ENCODE data around the gene ABHD5. TPM values are rescaled to one million over a fixed set of nuclear protein-coding genes. Genes with fewer than 3 reads are reported as not detected.

The ABHD5 gene
- total and polyA plus RNA-seq, 8 donors, result 8.4 to 14.1 (median 11.3) TPM

GRCh38 chr3:43774799-43775198 lies 84.1 kb downstream of the ABHD5 start:
- FAIRE-seq (no peak), ATAC-seq (no peak), DNase-seq (no peak)
- Histone ChIP-seq H3K27ac (no peak overlapping the region), H3K4me3 (no peak overlapping the region), H3K36me3 (no peaks in the 10 kb centered on the region), H3K9me3 (no peaks in the 10 kb centered on the region), H3K4me1 (peaks cover 0 to 3% (median 0%) of the 10 kb centered on the region in 3 donors), H3K27me3 (no peaks in the 10 kb centered on the region)
- intact Hi-C loops (cut with DNase I), result no loop called here
- TF ChIP-seq CTCF (IDR thresholded peaks at IDR 0.05), result no peak
- WGBS, 2 donors, result 67 to 78% methylated on average over 4 of the region's 4 CpGs

GRCh38 chr3:43776101-43776500 lies 85.4 kb downstream of the ABHD5 start:
- TF ChIP-seq CTCF (IDR thresholded peaks at IDR 0.05), result no peak
- H3K27ac ChIP-seq, result no peak overlapping the region
- no peak overlapping the region for H3K4me3 ChIP-seq
- H3K4me1 ChIP-seq, result no peaks in the 10 kb centered on the region
- ATAC-seq (no peak), DNase-seq (no peak), FAIRE-seq (no peak)
- H3K36me3 ChIP-seq, result no peaks in the 10 kb centered on the region
- H3K9me3 ChIP-seq, result no peaks in the 10 kb centered on the region
- H3K27me3 ChIP-seq, result no peaks in the 10 kb centered on the region
- intact Hi-C loops (cut with DNase I), result no loop called here
- WGBS, 2 donors, result 79 to 85% methylated on average over 3 of the region's 3 CpGs

GRCh38 chr3:43779850-43780249 lies 89.1 kb downstream of the ABHD5 start:
- FAIRE-seq (no peak), ATAC-seq (no peak), DNase-seq (no peak)
- Histone ChIP-seq H3K27me3 (no peaks in the 10 kb centered on the region), H3K4me3 (no peak overlapping the region), H3K9me3 (no peaks in the 10 kb centered on the region), H3K36me3 (no peaks in the 10 kb centered on the region), H3K4me1 (no peaks in the 10 kb centered on the region), H3K27ac (no peak overlapping the region)
- no peak for TF ChIP-seq CTCF (IDR thresholded peaks at IDR 0.05)
- 61 to 71% methylated on average over 3 of the region's 3 CpGs for WGBS, 2 donors
- intact Hi-C loops (cut with DNase I), result no loop called here

- WGBS, 2 donors, result 63 to 74% methylated on average over 2 of the region's 2 CpGs
- DNase-seq, result no peak
- Histone ChIP-seq H3K4me3 (no peak overlapping the region), H3K36me3 (no peaks in the 10 kb centered on the region), H3K9me3 (no peaks in the 10 kb centered on the region), H3K4me1 (no peaks in the 10 kb centered on the region), H3K27me3 (no peaks in the 10 kb centered on the region), H3K27ac (no peak overlapping the region)
- no peak for ATAC-seq
- intact Hi-C loops (cut with DNase I), result no loop called here
- no peak for TF ChIP-seq CTCF (IDR thresholded peaks at IDR 0.05)
- FAIRE-seq, result no peak
Measured at GRCh38 chr3:43782541-43782940, 91.8 kb downstream of the ABHD5 start.

Other genes with a start within 250 kb of the ABHD5 start
- 10 to 100 TPM in 4 of 6 donors, 1 to 10 TPM in 2; 8.8 to 17.6 (median 10.7) TPM for gene ANO10, start 68.9 kb upstream of the ABHD5 start, total RNA-seq
- gene ANO10, start 68.9 kb upstream of the ABHD5 start, polyA plus RNA-seq, result 1 to 10 TPM; 7.2 to 9.3 TPM

All from pancreas (tissue), 10 donors.